G401 (cell line): Measurements from ENCODE around the gene PRKN. TPM values are rescaled to one million over a fixed set of nuclear protein-coding genes. Genes with fewer than 3 reads are reported as not detected.

Experiments used
- DNase-seq: peaks from one replicate; pipeline ENCODE4 v3.0.0-alpha.2; 2015; ENCODE audit warnings: low spot score
- in situ Hi-C: cut with HindIII; loops from 2 replicates; pipeline ENCODE4 v1.10.0; 2016; ENCODE audit warnings: low sequenced_read_pairs, mixed read lengths
- total RNA-seq: library from RNA; depleted of rRNA; stranded (reverse); fragments of >200 nt; shearing (Covaris generic); gene quantifications from 2 replicates; pipeline ENCODE4 v1.2.3, GENCODE V29; 2014

The PRKN gene
- total RNA-seq, 1 experiment from 2014 or later: 1.1 TPM

DNA sequence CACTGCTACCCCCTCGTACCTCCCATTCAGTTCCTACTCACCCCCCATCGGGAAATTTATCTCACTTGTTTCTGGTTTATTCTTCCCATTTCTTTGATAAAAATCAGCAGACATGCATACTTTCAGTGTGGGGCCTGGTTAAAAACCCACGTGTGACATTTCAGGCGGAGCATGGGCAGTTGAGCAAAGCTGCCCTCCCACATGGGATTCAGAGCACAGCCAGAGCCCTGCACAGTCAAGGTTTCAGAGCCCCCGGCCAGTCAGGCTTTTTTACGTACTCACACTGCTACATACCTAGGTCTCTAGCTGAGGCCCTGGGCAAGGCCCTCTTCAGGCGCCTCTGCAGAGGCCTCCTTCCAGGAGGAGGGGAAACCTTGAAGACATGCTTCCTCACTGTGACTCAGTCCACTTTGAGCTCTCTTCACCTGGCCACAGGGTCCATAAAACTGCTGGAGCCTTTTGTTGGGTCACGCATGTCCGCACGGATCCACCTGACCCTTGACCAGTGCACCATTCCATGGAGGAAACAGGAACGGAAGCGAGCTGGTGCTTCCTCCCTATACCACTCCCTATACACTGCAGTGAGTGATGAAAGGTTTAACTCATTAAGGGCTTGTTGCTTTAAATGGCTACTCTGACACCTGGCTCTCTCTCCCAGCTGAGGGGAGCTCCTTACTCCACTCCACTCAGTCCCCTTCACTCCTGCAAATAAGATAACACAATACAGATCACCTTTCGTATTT, 713.3 kb downstream of the PRKN start:
- in situ Hi-C loops: no loop called here
- DNase-seq: no peak

DNA sequence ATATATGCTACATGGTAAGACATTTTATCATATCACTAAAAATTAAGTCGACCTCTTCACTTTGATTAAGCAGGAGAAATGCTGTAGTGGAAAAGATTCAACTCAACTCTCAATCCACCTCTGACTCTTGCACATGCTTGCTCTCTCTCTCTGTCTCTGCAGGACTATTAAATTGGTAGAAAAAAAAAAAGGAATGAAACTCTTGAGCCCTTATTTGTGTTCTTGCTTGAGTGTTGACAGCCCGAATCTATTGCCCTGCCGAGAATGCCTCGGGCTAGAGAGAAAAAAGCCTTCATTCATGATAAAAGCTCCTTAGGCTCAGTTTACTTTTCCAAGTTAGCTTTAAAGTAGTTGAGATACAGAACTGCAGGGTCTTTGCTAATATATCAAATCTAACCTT, 722.2 kb downstream of the PRKN start:
- DNase-seq: no peak

DNA sequence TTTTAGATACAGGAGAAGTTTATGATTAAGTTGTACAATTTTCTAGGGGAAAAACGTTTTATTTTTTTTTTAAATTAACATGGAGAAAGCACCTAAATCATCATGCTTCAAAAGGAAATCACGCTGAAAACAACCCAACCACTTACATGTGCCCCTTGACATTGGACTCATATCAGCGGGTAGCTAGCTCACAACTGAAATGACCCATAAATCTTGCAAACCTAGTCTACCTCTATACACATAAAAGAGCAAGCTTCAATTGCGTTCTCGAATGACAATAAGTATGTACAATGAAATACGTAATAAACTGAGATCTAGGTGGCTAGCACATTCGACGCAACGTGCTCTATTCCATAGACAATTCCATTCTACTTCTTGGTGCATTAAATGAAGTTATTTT, 730.8 kb downstream of the PRKN start:
- in situ Hi-C loops: no loop called here
- no peak for DNase-seq

More for the DNA sequence above, 722.2 kb downstream of the PRKN start:
- in situ Hi-C loops: no loop called here

DNA sequence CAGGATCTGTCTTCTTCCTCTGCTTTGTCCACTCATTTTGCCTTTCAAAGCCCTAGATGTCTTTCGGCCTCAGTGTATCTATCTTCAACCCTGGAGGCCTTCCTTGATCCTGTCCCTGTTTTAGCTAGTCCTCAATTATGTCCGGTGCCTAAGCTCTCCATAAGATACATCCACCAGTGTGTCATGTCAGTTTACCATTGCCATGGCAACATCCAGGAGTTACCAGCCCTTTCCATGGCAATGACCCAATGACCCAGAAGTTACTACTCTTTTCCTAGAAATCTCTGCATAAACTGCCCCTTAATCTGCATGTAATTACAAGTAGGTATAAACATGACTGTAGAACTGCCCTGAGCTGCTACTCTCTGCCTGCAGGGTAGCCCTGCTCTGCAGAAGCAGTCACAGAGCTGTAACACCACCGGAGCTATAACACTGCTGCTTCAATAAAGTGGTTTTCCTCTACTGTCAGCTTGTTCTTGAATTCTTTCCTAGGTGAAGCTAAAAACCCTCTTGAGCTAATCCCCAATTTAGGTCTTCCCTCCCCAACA, 741.6 kb downstream of the PRKN start:
- no peak for DNase-seq

DNA sequence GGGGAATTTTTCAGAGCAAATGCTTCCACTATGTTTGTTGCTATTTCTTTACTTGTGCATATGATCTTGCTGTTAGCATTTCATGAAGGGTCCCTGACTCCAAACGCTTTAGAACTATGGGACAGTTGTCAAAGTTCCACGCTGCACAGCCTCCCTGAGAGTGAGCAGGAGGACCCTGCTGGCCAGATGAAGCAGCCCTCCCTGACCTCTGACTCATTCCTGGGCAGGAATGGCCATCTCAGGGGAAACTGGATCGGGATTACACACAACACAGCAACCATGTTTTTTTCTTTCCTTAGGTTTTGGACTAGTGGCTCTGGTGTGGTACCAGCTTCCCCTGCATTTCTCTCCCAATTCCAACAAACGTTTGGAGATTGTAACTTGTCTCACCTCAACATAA, 742.9 kb downstream of the PRKN start:
- in situ Hi-C loops: no loop called here
- no peak for DNase-seq

More for the DNA sequence above, 741.6 kb downstream of the PRKN start:
- in situ Hi-C loops: no loop called here

DNA sequence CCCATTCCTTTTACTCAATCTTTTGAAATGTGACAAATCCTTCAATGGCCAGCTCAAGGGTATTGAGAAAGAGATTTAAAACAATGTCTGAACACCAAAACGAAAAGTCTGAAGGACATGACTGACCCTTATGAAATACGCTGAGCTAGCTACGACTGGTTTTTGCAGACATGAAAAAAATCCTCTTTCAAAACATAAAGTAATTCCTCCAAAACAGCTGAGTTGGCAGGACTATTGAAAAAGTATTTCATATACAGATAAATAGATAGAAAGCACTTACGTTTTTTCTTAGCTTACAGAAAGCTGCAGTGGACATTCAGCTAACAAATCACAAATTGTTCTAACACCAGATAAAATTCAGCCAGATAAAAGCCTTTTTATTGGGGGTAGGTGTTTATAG, 751.0 kb downstream of the PRKN start:
- DNase-seq: no peak
- in situ Hi-C loops: no loop called here

DNA sequence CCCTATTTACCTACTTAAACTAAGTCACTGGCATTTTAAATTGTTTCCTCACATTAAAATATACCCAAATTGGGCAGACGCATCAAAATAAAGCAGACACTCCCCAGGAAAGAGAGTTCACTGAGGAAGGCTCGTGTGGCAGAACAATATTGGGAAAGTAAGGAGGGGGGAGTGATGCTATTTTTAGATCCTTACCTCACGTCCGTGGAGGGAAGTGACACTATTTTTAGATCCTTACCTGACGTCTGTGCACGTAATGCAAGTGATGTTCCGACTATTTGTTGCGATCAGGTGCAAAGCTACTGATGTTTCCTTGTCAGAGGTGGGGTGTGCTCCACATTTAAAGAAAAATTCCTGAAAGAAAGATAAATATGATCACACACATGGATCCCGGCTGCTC, 754.5 kb downstream of the PRKN start:
- no peak for DNase-seq
- in situ Hi-C loops: no loop called here

DNA sequence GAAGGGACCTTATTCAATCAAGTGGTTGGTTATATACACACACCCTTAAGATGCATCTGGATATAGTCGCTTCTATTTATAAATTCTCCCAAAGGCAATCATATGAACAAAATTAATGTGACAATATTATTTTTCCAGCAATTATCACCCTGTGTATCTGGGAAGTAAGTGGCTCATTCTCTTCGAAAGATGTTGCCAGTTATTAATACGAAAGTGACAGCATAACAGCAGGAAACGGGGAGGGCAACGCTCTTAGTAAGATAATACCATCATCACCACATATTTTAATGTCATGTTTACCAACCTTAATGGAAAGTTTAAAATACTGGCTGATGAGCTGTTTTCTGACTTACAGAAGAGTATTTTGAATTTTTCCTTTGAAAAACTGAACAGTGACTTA, 756.5 kb downstream of the PRKN start:
- in situ Hi-C loops: no loop called here
- no peak for DNase-seq

DNA sequence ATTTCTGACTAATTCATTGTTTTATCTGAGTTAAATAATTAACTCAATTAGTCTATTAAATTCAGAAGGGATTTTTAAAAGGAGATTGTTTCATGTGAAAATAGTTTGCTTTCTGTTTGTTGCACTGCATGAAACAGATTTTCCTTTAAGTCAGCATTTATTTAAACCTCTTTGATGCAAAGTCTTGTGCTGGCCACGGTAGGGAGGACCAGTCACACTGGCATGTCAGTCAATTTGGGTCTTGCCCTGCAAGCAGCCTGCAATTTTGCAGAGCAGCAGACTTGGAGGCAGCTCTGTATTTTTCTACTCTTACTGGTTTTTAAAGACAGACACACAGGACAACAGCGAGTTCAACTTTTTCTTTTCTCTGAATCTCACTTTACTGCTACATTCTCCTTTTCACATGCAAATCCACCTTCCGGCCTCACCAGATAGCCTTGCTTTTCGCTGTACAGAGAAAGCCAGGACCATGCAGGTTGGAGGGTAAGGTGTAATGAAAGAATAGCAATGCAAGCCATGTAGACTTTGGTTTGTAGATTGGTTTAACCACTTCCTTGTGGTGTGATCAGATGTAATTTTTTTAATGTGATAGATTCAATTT, 763.8 kb downstream of the PRKN start:
- no peak for DNase-seq
- in situ Hi-C loops: no loop called here

DNA sequence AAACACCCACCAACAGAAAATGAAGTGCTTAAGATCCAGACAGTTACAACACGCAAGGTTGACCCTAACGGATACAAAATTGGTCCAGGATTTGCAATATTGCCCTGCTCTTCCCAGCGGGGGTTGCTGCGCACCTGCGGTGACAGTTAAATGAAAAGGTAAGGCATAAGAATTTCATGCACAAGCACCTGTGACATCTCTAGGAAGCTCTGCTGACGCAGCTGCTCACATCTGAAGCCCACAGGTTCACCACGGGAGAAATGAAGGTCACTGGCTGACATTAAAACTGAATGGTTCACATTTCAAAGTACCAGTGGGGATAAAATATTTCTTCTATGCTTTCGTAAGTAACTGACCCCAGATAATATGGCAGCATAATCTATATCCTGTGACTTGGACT, 764.4 kb downstream of the PRKN start:
- DNase-seq: no peak
- in situ Hi-C loops: no loop called here

DNA sequence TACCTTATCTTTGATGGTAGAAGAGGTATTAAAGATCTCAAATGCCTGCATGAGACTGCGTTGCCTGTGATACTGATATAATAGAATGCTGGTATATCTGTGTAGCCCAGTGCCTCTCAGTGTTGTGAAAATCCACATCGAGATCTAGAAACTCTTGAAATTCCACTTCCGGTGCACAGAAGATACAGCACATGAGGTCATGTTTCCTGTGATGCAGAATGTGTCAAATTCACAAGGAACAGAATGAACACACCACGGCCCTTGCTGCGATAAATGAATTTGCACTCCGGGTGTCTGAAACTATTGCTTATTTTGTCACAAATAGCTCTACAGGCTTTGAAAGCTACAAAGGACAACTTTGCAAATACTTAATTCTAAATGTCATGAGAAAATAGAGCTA, 765.8 kb downstream of the PRKN start:
- in situ Hi-C loops: no loop called here
- no peak for DNase-seq

DNA sequence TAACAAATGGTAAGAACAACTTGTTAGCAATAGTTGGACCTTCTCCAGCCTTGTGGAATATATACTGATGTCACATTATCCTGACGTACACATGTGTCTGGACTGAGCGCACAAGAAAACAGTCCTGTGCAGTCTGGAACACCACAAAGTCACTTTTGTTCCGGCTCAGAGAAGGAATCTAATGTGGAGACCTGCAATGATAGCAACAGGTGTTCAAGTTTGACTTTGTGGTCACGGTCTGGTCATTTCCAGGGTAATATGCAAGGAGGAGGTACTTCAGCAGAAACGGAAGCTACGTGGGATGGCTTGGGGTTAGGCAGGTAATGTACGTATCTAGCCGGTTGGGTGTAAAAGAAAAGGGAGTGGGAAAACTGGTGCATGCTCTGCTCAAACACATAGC, 766.5 kb downstream of the PRKN start:
- in situ Hi-C loops: no loop called here
- no peak for DNase-seq

DNA sequence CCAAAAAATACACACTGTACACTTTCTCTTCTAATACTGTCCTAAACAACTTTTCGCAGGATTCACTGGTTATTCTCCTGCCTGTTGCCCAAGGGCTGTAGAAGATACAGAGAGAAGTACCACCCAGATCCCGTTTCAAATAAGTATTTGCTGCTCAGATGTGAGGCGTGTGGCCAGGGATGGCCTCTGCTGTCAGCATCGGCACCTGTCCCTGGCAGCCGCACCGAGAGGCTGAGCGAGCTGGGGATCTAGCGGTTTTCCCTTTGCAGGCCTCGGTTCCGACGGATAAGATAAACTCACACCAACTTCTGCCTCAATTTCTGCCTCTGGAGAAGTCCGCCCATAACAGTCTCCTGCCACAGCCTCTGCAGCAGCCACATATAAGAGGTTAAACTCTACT, 768.5 kb downstream of the PRKN start:
- DNase-seq: no peak
- in situ Hi-C loops: no loop called here

DNA sequence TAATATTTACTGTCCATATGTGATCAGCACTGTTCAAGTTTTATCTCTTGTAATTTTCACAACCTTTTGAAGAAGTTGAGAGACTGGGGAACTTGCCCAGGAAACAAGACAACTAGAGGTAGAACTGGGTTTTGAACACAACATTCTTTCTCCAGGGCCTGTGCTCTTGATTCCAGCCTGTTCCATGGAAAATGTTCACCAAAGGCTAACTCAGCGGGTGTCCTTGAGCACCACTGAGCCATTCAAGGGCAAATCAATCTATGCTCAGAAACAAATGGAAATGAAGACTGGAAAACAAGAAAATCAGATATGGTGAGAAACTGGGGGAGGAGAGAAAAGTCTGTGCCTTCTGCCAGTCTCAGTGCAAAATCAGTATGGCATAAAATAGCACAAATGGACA, 771.5 kb downstream of the PRKN start:
- no peak for DNase-seq
- in situ Hi-C loops: no loop called here

DNA sequence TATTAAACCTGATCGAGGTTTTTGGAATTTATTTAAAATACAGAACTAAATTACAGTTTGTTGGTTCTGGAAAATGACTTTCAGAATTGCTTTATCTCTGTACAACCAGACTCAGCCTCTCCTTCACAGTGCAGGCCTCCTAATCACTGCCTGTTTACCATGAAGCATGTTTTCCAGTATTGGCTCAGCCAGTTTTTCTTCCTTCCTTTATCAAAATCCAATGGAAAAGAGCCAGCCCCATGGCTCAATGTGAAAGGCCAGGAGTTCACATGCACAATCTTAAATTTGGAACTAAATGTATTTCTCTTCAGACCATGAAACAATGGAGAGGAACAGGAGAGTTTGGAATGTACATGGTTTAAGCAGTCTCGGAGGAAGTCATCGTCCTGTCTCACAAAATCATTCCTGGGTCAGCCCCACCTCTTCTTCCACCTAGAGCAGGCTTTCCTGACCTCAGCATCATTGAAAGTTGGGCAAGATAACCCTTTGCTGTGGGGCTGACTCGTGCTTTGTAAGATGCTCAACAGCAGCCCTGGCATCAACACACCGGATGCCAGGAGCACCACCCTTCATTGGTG, 772.8 kb downstream of the PRKN start:
- in situ Hi-C loops: no loop called here
- no peak for DNase-seq

DNA sequence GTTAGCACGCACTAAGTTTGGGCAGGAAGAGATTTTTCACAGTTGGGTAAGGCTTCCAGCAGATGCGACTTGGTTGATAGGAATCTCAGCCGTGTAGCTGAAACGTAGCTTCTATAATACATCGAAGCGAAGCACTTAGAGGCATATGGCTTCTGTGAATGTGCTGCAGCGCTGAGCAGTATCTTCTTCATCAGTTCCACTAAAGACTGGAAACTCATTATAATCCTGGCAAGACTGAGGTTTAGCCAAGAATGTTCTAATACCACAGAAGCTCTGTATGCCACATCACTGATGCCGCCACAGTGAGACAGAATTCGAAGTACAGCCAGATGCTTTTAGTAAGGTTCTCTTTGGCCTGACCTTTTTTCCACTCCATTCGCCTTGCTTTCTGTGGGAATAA, 773.5 kb downstream of the PRKN start:
- no peak for DNase-seq
- in situ Hi-C loops: no loop called here

DNA sequence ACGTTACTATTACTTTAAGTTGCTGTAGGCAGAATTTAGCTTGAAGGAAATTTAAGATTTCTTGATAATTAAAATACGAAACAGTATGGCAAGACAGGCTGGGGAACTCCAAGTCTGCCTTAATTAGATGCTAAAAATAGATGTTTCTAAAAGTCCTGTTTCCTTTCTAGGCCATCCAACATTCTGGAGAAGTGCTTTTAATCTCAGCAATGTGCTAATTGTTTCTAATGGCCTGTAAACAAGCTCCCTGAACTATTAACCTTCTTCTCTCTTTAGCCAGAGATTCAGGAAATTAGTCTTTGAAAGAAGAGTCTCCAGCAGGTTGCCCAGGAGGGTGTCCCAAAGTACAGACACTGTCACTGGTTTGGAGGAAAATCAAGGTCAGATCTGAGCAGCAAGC, 776.4 kb downstream of the PRKN start:
- in situ Hi-C loops: no loop called here
- DNase-seq: peak; percentile 54

DNA sequence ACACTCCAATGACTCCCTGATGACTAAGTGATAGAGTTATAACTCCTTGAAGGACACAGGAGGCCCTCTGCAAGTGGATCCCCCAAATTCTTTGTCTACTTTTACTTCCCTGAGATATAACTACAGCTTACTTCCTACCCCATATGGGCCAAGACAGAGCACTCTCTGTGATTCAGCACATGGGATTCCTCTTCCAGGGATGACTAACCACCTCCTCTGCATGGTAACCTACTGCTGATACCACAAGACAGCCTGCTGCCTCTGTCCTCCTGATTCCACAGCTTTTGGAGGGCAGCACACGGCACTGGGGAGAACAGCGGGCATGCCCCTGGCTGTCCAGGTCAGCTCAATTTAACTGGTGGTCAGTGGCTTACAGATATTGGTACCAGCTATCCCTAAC, 778.0 kb downstream of the PRKN start:
- no peak for DNase-seq
- in situ Hi-C loops: no loop called here

DNA sequence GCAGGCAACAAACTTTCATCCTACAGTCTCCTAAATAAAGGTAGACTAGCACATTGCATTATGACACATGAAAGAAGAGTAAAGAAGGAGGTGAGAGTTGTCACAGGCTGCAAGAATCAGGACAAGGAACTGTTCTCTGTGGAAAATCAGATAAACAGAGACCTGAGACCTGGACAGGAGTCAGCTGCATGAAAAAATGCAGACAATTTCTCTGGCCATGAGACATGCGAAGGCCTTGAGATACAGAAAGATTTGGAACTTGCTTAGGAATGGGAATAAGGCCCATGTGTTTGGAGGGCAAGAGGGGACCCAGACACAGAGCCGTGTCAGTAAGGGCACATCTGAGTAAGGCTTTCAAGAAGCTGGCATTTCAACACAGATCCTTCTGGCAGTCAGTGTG, 779.1 kb downstream of the PRKN start:
- DNase-seq: no peak
- in situ Hi-C loops: no loop called here

DNA sequence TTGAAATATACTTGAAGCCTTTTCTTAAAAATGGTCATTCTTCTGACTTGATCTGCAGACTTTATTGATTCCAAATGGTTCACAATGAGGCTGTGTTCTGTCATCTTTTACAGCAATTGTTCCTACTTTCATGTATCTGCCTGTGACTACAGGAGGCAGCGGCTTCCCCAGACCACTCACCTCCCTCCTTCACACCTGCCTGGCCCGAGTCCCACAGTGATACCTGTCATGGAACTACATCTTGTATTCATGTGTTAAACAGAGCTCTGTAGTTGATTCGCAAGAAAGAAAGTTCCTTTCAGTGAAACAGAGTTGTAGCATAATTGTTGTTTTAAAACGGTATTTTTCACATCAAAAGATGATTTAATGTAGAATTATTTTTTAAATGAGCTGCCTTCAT, 780.2 kb downstream of the PRKN start:
- no peak for DNase-seq

DNA sequence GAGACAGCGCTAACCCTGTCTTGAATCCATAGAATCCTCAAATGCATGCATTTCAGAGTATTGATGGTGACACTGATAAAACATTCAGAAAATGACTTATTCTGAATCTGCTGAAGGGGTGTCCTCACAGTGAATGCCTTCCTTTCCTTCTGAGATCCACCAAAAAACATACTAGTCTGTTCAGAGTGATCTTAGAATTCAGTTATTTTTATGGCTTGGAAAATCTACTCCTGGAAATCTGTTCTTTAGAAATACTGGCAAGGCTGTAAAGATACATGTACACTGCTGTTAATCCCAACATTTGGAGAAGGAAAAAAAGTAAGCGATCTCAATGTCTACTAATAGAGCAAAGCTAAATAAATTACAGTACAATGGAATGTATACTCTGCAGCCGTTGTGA, 781.1 kb downstream of the PRKN start:
- in situ Hi-C loops: no loop called here
- no peak for DNase-seq

More for the DNA sequence above, 780.2 kb downstream of the PRKN start:
- in situ Hi-C loops: no loop called here
